ENCODE measurements around the gene NMUR2. TPM values are rescaled to one million over a fixed set of nuclear protein-coding genes. Genes with fewer than 3 reads are reported as not detected.

The NMUR2 gene
- total and polyA plus RNA-seq, 2 of the 8 experiments (the other 6 are each of a cell fraction or from before 2014, with no cell fraction given), result 0.11 TPM; not detected in 1

DNA sequence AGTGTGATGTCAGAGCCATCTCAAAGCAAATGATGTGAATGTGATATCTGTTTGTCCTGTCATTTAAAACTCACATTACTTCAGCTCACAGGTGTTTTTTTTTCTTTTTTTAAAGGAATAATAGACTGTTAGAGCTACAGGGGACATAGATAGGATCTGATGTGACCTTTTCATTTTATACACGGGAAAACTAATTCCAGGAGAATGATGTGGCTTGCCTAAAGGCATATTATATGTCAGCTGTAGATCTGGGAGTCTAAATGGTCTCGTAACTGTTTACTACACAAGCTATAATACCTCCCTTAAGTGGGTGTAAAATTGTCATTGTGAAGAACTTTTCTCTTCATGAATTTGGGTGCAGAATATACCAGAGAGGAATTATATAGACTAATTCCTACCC, 2.0 kb downstream of the NMUR2 start (continued):
- TF ChIP-seq, protein P1, sequence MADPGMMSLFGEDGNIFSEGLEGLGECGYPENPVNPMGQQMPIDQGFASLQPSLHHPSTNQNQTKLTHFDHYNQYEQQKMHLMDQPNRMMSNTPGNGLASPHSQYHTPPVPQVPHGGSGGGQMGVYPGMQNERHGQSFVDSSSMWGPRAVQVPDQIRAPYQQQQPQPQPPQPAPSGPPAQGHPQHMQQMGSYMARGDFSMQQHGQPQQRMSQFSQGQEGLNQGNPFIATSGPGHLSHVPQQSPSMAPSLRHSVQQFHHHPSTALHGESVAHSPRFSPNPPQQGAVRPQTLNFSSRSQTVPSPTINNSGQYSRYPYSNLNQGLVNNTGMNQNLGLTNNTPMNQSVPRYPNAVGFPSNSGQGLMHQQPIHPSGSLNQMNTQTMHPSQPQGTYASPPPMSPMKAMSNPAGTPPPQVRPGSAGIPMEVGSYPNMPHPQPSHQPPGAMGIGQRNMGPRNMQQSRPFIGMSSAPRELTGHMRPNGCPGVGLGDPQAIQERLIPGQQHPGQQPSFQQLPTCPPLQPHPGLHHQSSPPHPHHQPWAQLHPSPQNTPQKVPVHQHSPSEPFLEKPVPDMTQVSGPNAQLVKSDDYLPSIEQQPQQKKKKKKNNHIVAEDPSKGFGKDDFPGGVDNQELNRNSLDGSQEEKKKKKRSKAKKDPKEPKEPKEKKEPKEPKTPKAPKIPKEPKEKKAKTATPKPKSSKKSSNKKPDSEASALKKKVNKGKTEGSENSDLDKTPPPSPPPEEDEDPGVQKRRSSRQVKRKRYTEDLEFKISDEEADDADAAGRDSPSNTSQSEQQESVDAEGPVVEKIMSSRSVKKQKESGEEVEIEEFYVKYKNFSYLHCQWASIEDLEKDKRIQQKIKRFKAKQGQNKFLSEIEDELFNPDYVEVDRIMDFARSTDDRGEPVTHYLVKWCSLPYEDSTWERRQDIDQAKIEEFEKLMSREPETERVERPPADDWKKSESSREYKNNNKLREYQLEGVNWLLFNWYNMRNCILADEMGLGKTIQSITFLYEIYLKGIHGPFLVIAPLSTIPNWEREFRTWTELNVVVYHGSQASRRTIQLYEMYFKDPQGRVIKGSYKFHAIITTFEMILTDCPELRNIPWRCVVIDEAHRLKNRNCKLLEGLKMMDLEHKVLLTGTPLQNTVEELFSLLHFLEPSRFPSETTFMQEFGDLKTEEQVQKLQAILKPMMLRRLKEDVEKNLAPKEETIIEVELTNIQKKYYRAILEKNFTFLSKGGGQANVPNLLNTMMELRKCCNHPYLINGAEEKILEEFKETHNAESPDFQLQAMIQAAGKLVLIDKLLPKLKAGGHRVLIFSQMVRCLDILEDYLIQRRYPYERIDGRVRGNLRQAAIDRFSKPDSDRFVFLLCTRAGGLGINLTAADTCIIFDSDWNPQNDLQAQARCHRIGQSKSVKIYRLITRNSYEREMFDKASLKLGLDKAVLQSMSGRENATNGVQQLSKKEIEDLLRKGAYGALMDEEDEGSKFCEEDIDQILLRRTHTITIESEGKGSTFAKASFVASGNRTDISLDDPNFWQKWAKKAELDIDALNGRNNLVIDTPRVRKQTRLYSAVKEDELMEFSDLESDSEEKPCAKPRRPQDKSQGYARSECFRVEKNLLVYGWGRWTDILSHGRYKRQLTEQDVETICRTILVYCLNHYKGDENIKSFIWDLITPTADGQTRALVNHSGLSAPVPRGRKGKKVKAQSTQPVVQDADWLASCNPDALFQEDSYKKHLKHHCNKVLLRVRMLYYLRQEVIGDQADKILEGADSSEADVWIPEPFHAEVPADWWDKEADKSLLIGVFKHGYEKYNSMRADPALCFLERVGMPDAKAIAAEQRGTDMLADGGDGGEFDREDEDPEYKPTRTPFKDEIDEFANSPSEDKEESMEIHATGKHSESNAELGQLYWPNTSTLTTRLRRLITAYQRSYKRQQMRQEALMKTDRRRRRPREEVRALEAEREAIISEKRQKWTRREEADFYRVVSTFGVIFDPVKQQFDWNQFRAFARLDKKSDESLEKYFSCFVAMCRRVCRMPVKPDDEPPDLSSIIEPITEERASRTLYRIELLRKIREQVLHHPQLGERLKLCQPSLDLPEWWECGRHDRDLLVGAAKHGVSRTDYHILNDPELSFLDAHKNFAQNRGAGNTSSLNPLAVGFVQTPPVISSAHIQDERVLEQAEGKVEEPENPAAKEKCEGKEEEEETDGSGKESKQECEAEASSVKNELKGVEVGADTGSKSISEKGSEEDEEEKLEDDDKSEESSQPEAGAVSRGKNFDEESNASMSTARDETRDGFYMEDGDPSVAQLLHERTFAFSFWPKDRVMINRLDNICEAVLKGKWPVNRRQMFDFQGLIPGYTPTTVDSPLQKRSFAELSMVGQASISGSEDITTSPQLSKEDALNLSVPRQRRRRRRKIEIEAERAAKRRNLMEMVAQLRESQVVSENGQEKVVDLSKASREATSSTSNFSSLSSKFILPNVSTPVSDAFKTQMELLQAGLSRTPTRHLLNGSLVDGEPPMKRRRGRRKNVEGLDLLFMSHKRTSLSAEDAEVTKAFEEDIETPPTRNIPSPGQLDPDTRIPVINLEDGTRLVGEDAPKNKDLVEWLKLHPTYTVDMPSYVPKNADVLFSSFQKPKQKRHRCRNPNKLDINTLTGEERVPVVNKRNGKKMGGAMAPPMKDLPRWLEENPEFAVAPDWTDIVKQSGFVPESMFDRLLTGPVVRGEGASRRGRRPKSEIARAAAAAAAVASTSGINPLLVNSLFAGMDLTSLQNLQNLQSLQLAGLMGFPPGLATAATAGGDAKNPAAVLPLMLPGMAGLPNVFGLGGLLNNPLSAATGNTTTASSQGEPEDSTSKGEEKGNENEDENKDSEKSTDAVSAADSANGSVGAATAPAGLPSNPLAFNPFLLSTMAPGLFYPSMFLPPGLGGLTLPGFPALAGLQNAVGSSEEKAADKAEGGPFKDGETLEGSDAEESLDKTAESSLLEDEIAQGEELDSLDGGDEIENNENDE (IDR thresholded peaks at IDR 0.05; ENCODE audit: insufficient replicate concordance, low read length), result no peak
- TF ChIP-seq CTBP2 (IDR thresholded peaks at IDR 0.05; ENCODE audit: borderline replicate concordance, insufficient read depth, insufficient read length, low read length), result no peak
- no peak for TF ChIP-seq TCF12 (IDR thresholded peaks at IDR 0.05; ENCODE audit: low read depth, low read length)
- no peak for TF ChIP-seq PHF8 (conservative IDR thresholded peaks at IDR 0.05; ENCODE audit: low read depth, low read length)
- TF ChIP-seq POLR2AphosphoS5 (IDR thresholded peaks at IDR 0.05; ENCODE audit: low read depth, low read length), result no peak
- TF ChIP-seq GABPA (IDR thresholded peaks at IDR 0.05; ENCODE audit: borderline replicate concordance, insufficient read depth, low read length), result no peak

Measured in H1 (cell line).